ENCODE results near the gene GPAT2. TPM values are rescaled to one million over a fixed set of nuclear protein-coding genes. Genes with fewer than 3 reads are reported as not detected.
"Not testable (repeated sequence)": the region's sequence is repeated elsewhere in the genome, so short reads cannot be mapped to it uniquely, and the experiment has no call there.

The GPAT2 gene, protein sequence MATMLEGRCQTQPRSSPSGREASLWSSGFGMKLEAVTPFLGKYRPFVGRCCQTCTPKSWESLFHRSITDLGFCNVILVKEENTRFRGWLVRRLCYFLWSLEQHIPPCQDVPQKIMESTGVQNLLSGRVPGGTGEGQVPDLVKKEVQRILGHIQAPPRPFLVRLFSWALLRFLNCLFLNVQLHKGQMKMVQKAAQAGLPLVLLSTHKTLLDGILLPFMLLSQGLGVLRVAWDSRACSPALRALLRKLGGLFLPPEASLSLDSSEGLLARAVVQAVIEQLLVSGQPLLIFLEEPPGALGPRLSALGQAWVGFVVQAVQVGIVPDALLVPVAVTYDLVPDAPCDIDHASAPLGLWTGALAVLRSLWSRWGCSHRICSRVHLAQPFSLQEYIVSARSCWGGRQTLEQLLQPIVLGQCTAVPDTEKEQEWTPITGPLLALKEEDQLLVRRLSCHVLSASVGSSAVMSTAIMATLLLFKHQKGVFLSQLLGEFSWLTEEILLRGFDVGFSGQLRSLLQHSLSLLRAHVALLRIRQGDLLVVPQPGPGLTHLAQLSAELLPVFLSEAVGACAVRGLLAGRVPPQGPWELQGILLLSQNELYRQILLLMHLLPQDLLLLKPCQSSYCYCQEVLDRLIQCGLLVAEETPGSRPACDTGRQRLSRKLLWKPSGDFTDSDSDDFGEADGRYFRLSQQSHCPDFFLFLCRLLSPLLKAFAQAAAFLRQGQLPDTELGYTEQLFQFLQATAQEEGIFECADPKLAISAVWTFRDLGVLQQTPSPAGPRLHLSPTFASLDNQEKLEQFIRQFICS
- 9.4 TPM for total RNA-seq

DNA sequence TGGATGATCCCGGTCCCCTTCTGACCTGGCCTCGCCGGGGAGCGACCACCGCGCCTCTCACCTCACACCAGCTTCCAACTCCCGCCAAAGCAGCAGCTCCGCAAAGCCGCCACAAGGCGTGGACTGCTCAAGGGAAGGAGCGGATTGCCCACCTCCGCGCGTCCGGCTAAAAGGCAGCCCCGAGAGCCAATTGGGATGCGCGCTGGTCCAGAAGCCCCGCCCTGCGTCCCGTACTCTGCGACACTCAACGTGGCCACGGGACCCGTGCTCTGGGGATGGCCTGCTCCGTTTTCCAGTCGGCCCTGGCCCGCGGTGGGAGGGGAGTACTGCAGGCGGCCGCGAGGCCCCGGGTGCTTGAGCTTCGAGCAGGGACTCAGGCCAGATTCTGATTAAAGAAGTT lies at the start of gene GPAT2:
GPAT2 (minus strand) TSS at position 125 of the 400 bp plus-strand sequence. CDS start 2,557 bp downstream, outside the sequence.
- H3K4me1 ChIP-seq; H3K9me3 ChIP-seq; H3K27ac ChIP-seq; H3K36me3 ChIP-seq; intact Hi-C loops (cut with DNase I); H3K27me3 ChIP-seq; H3K4me3 ChIP-seq; DNase-seq (ENCODE audit: low spot score in 2 of 2): not testable (repeated sequence)

DNA sequence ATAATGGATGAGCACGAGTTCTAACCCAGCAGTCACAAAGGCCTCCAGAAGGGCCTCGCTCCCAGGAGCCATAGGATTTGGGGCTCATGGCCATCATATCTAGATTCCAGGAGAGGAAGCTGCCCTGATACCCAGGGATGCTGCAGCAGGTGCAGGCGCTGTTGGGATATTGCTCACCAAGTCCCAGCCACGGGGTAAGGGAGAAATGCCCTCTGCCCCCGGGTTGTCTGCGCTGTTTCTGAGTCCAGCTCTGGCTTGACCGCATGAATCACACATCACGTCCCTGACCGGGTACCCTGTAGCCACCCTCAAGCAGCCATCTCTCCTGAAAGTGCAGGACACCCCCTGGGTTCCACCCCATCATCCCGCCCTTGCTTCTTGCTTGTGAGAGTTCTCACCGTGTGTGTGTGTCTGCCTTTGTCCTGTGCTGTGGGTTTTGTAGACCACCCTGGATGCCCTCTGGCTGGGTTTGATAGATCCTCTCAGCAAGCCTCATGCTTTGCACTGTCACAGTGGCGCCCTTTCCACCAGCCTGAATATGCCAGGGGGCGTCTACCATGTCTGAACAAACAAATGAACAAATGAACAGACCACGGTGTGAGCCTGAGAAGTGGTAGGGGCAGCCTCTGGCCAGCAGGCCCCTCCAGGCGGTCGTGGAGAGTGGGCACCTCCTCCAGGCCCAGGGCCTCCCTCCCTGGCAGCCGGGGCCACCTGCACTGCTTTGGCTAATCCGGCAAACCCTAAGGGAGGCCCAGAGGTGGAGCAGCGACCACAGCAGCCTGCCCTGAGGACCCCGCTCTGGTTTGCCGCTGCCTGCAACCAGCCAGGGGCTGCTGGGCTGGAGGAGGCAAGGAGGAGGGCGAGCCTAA lies 49.5 kb upstream of the GPAT2 start:
- Histone ChIP-seq H3K36me3 (no peaks in the 10 kb centered on the region), H3K27ac (peak overlapping the region in 1 of 2 donors; percentile 75), H3K9me3 (no peaks in the 10 kb centered on the region), H3K27me3 (no peaks in the 10 kb centered on the region), H3K4me3 (no peak overlapping the region), H3K4me1 (peaks cover 4 to 12% of the 10 kb centered on the region in 2 donors)
- TF ChIP-seq, protein P1, sequence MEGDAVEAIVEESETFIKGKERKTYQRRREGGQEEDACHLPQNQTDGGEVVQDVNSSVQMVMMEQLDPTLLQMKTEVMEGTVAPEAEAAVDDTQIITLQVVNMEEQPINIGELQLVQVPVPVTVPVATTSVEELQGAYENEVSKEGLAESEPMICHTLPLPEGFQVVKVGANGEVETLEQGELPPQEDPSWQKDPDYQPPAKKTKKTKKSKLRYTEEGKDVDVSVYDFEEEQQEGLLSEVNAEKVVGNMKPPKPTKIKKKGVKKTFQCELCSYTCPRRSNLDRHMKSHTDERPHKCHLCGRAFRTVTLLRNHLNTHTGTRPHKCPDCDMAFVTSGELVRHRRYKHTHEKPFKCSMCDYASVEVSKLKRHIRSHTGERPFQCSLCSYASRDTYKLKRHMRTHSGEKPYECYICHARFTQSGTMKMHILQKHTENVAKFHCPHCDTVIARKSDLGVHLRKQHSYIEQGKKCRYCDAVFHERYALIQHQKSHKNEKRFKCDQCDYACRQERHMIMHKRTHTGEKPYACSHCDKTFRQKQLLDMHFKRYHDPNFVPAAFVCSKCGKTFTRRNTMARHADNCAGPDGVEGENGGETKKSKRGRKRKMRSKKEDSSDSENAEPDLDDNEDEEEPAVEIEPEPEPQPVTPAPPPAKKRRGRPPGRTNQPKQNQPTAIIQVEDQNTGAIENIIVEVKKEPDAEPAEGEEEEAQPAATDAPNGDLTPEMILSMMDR (IDR thresholded peaks at IDR 0.05): no peak
- intact Hi-C loops (cut with DNase I): no loop called here
- DNase-seq (ENCODE audit: low spot score in 2 of 2): no peak

DNA sequence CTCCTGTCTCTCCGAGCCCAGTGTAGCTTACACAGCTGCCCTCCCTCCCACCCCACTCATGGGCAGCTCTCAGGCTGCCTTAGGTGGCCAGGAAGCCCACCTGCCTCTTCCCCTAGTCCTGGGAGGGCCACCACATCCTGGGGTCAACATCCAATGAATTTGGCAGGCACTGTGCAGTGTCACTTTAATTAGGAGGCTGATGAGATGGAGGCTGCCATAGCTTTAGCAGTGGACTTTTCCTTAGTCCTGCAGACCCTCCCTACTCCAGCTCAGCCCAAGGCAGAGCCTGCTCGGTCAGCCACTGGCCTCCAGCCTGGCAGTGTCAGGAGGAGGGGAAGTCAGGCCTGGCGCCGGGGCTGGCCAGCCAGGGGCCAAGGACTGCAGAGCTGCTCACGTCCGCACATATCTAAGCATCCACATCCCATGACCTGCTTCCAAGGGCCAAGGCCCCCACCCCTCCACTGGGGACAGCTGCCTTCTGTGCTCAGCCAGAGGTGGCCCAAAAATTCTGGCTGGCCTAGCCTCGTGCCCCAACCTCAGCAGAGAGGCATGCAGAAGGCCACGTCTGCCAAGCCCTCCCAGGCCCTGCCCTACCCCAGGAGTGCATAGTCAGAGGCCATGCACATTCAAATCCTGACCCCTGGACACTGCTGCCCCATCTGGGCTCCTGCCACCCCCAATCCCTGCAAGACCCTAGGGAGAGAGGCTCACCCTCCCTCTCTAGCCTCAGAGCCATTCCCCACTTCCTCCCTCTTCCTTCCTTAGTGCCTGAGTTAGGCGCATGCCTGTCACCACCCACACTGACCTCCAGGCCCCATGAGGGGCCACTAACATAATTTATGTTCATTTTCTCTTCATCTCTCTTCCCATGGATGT lies 48.6 kb upstream of the GPAT2 start:
- DNase-seq (ENCODE audit: low spot score in 2 of 2): no peak
- no peaks in the 10 kb centered on the region for H3K27me3 ChIP-seq
- H3K4me1 ChIP-seq: peaks cover 4 to 12% of the 10 kb centered on the region in 2 donors
- no peaks in the 10 kb centered on the region for H3K9me3 ChIP-seq
- H3K36me3 ChIP-seq: no peaks in the 10 kb centered on the region
- H3K27ac ChIP-seq: peak overlapping the region; percentile 67 to 75
- no peak overlapping the region for H3K4me3 ChIP-seq
- TF ChIP-seq, protein P1 (IDR thresholded peaks at IDR 0.05): no peak
- intact Hi-C loops (cut with DNase I): no loop called here

DNA sequence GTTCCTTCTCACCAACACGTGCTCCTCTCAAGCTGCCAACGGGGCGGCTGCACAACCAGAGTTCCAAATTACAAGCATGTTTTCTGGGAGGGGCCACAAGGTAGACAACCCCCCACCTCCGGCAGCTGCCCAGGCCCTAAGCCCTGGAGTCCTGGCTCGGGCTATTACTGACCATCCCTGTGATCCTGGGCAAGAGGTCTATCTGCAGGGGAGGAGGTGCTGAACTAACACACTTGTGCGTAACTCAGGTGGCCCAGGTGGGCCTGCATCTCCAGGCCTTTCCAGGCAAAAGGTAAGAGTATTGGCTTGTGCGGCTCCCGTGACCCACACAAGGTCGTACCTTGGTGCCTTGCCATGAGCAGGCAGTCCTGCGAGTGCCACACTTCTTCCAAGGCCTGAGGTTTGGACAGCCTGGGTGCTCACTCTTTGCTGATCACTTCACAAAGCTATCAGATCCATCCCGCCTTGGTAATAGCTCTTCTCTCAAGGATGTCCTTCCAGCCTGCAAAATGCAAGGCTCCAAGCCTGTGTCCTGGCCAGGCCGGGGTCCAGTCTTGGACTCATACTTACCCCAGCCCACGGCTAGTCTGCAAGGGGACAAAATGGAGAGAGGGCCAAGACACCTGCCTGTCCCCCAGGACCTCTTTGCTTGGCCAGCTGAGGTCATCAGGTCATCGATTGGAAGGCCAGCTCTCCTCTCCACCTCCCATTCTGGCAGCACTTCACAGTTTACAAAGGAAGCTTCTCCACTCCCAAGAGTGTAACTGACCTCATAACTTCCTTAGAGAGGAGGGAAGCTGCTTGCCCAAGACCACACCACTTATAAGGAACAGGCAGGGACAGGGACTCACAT lies 47.7 kb upstream of the GPAT2 start:
- DNase-seq (ENCODE audit: low spot score in 2 of 2): no peak
- H3K4me3 ChIP-seq: no peak overlapping the region
- TF ChIP-seq, protein P1 (IDR thresholded peaks at IDR 0.05): no peak
- H3K27ac ChIP-seq: peak overlapping the region; percentile 67 to 75
- no peaks in the 10 kb centered on the region for H3K27me3 ChIP-seq
- no peaks in the 10 kb centered on the region for H3K36me3 ChIP-seq
- H3K9me3 ChIP-seq: no peaks in the 10 kb centered on the region
- intact Hi-C loops (cut with DNase I): no loop called here
- H3K4me1 ChIP-seq: peaks cover 4 to 12% of the 10 kb centered on the region in 2 donors

DNA sequence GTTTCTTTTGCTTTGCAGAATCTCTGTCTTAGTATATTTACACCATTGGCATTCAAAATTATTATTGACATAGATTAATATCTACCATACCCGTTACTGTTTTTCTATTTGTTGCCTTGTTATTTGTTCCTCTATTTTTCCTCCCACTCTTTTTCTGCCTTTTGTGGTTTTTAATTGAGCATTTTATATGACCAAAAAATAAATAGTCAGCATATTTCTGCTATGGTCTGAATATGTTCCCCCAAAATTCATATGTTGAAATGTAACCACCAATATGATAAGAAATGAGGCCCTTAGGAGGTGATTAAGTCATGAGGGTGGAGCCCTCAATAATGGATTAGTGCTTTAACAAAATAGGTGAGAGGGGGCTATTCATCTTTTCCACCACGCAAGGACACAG lies 46.3 kb upstream of the GPAT2 start:
- intact Hi-C loops (cut with DNase I): no loop called here
- no peak for DNase-seq (ENCODE audit: low spot score in 2 of 2)
- Histone ChIP-seq H3K4me1 (peaks cover 4 to 12% of the 10 kb centered on the region in 2 donors), H3K36me3 (no peaks in the 10 kb centered on the region), H3K4me3 (no peak overlapping the region), H3K27ac (no peak overlapping the region), H3K9me3 (peaks cover 0 to 9% of the 10 kb centered on the region in 2 donors), H3K27me3 (no peaks in the 10 kb centered on the region)
- TF ChIP-seq, protein P1 (IDR thresholded peaks at IDR 0.05): no peak

All from ascending aorta (tissue), 2 donors.